Mesodermal cell (in vitro differentiated cells): ENCODE data around the gene TSACC. TPM values are rescaled to one million over a fixed set of nuclear protein-coding genes. Genes with fewer than 3 reads are reported as not detected.

Experiments
- H3K27ac ChIP-seq: 2 replicates; pipeline ENCODE4 v1.7.0; 2013; ENCODE audit warnings: mild to moderate bottlenecking, low read depth, low read length, moderate library complexity; ENCODE audit not compliant: severe bottlenecking
- H3K36me3 ChIP-seq: 2 replicates; pipeline ENCODE4 v1.7.1; 2013; ENCODE audit warnings: mild to moderate bottlenecking, low read length, moderate library complexity; ENCODE audit not compliant: control insufficient read depth, insufficient read depth
- H3K4me1 ChIP-seq: one replicate; pipeline ENCODE4 v1.7.1; 2013; ENCODE audit warnings: mild to moderate bottlenecking, low read length; ENCODE audit not compliant: insufficient read depth, control insufficient read depth, poor library complexity, severe bottlenecking
- H3K4me3 ChIP-seq: 2 replicates; pipeline ENCODE4 v1.7.0; 2013; ENCODE audit warnings: low read length, control low read depth, mild to moderate bottlenecking; ENCODE audit not compliant: insufficient read depth, poor library complexity, severe bottlenecking; ENCODE audit errors: extremely low read depth
- H3K9me3 ChIP-seq: 2 replicates; pipeline ENCODE4 v1.7.1; 2013; ENCODE audit warnings: mild to moderate bottlenecking, low read length, moderate library complexity; ENCODE audit not compliant: control insufficient read depth
- WGBS, 2 experiments: methylation state at CpG; one replicate each; pipeline ENCODE4 v1.1.5; 2013; ENCODE audit warnings: missing lambda C conversion rate in 2 of 2; ENCODE audit not compliant: insufficient coverage in 2 of 2; 5-methylcytosine and 5-hydroxymethylcytosine counted together
- polyA plus RNA-seq, 2 experiments: library from polyadenylated mRNA; stranded (reverse); fragments of 50-300 nt; gene quantifications; one replicate each; pipeline ENCODE4 v1.2.3, GENCODE V29; 2013

The TSACC gene
- polyA plus RNA-seq (2013, experiment 1 of 2): not detected
- polyA plus RNA-seq (2013, experiment 2 of 2): not detected

- 0% methylated on average over 37 to 42 of the region's 47 CpGs for WGBS, 2 experiments
- Histone ChIP-seq H3K4me3 (peak within 1 kb of the TSS; percentile 97), H3K4me1 (no peaks in the 10 kb centered on the region), H3K36me3 (peaks cover 36% of the 10 kb centered on the region), H3K27ac (peak within 1 kb of the TSS; percentile 64), H3K9me3 (no peaks in the 10 kb centered on the region)
These were observed at the start of gene TSACC, which contains the start of gene CCT3 for GRCh38 chr1:156338180-156338976. Gene TSACC (plus strand): TSS chr1:156338526. CDS start chr1:156339758, 1,232 bp downstream. Gene CCT3 (minus strand): TSS chr1:156338292. CDS start chr1:156338184, 108 bp downstream.

- Histone ChIP-seq H3K9me3 (no peaks in the 10 kb centered on the region), H3K4me3 (no peak overlapping the region)
These were observed 48.5 kb upstream of the TSACC start for GRCh38 chr1:156289857-156290256.

GRCh38 chr1:156291226-156292061 is 46.9 kb upstream of the TSACC start:
- Histone ChIP-seq H3K27ac (peak overlapping the region; percentile 69), H3K36me3 (peaks cover 21% of the 10 kb centered on the region), H3K4me3 (peak overlapping the region; percentile 32), H3K9me3 (no peaks in the 10 kb centered on the region), H3K4me1 (peaks cover 8% of the 10 kb centered on the region)
- 41 to 42% methylated on average over 31 to 37 of the region's 37 CpGs for WGBS, 2 experiments

More at GRCh38 chr1:156289857-156290256, 48.5 kb upstream of the TSACC start:
- no peak overlapping the region for H3K27ac ChIP-seq
- H3K4me1 ChIP-seq: peaks cover 5% of the 10 kb centered on the region
- peaks cover 26% of the 10 kb centered on the region for H3K36me3 ChIP-seq

GRCh38 chr1:156293098-156293434 is 45.3 kb upstream of the TSACC start:
- 96 to 98% methylated on average over 6 to 8 of the region's 8 CpGs for WGBS, 2 experiments
- Histone ChIP-seq H3K4me3 (no peak overlapping the region), H3K27ac (no peak overlapping the region), H3K4me1 (peaks cover 8% of the 10 kb centered on the region), H3K9me3 (no peaks in the 10 kb centered on the region), H3K36me3 (peaks cover 21% of the 10 kb centered on the region)

GRCh38 chr1:156293895-156294294 is 44.4 kb upstream of the TSACC start:
- H3K4me3 ChIP-seq: no peak overlapping the region
- no peak overlapping the region for H3K27ac ChIP-seq
- 97 to 100% methylated on average over 4 to 6 of the region's 9 CpGs for WGBS, 2 experiments
- H3K36me3 ChIP-seq: peaks cover 14% of the 10 kb centered on the region
- no peaks in the 10 kb centered on the region for H3K9me3 ChIP-seq
- peaks cover 8% of the 10 kb centered on the region for H3K4me1 ChIP-seq

GRCh38 chr1:156295391-156295947 is 42.9 kb upstream of the TSACC start, which contains the start of gene GLMP:
Gene GLMP (minus strand): TSS chr1:156295679. CDS start chr1:156295645, 34 bp downstream.
- H3K36me3 ChIP-seq: peaks cover 8% of the 10 kb centered on the region
- no peaks in the 10 kb centered on the region for H3K9me3 ChIP-seq
- WGBS, 2 experiments: 8 to 14% methylated on average over 11 to 14 of the region's 17 CpGs
- H3K27ac ChIP-seq: no peak within 1 kb of the TSS
- H3K4me3 ChIP-seq: peak within 1 kb of the TSS; percentile 62
- H3K4me1 ChIP-seq: peaks cover 8% of the 10 kb centered on the region

GRCh38 chr1:156298852-156299357 is 39.4 kb upstream of the TSACC start, which contains the start of gene VHLL:
Gene VHLL (minus strand): TSS chr1:156299307. CDS start chr1:156299189, 118 bp downstream.
- no peak within 1 kb of the TSS for H3K27ac ChIP-seq
- H3K36me3 ChIP-seq: peaks cover 6% of the 10 kb centered on the region
- H3K4me1 ChIP-seq: peaks cover 5% of the 10 kb centered on the region
- H3K9me3 ChIP-seq: no peaks in the 10 kb centered on the region
- whole genome bisulfite sequencing, 2 experiments: 90 to 94% methylated on average over 19 of the region's 19 CpGs
- H3K4me3 ChIP-seq: no peak within 1 kb of the TSS

- H3K4me3 ChIP-seq: no peak overlapping the region
- H3K9me3 ChIP-seq: no peaks in the 10 kb centered on the region
- no peaks in the 10 kb centered on the region for H3K4me1 ChIP-seq
- H3K36me3 ChIP-seq: peaks cover 43% of the 10 kb centered on the region
- H3K27ac ChIP-seq: no peak overlapping the region
- 100% methylated on average over 1 of the region's 4 CpGs for WGBS, 2 experiments
These were observed 35.1 kb upstream of the TSACC start for GRCh38 chr1:156303241-156303640.

GRCh38 chr1:156305215-156305614 is 33.1 kb upstream of the TSACC start:
- peak overlapping the region; percentile 10 for H3K27ac ChIP-seq
- WGBS, 2 experiments: 100% methylated on average over 1 of the region's 2 CpGs
- no peaks in the 10 kb centered on the region for H3K4me1 ChIP-seq
- no peak overlapping the region for H3K4me3 ChIP-seq
- H3K9me3 ChIP-seq: no peaks in the 10 kb centered on the region
- peaks cover 63% of the 10 kb centered on the region for H3K36me3 ChIP-seq

- Histone ChIP-seq H3K27ac (no peak overlapping the region), H3K4me1 (no peaks in the 10 kb centered on the region), H3K36me3 (peaks cover 88% of the 10 kb centered on the region), H3K9me3 (no peaks in the 10 kb centered on the region), H3K4me3 (no peak overlapping the region)
These were observed 30.2 kb upstream of the TSACC start for GRCh38 chr1:156308078-156308477.
